IPS-18a (cell line): ENCODE measurements around the gene PARP15.
"Not testable (repeated sequence)": the region's sequence is repeated elsewhere in the genome, so short reads cannot be mapped to it uniquely, and the experiment has no call there.

Source experiments
- H3K27ac ChIP-seq: one replicate; pipeline ENCODE4 v1.5.1; 2013; ENCODE audit warnings: low read length
- H3K27me3 ChIP-seq: one replicate; pipeline ENCODE4 v1.6.1; 2013; ENCODE audit warnings: mild to moderate bottlenecking, low read length; ENCODE audit not compliant: control insufficient read depth, insufficient read depth
- H3K36me3 ChIP-seq: one replicate; pipeline ENCODE4 v1.6.1; 2013; ENCODE audit warnings: low read depth, low read length; ENCODE audit not compliant: control insufficient read depth
- H3K4me1 ChIP-seq: one replicate; pipeline ENCODE4 v1.6.1; 2013; ENCODE audit warnings: low read depth, low read length; ENCODE audit not compliant: control insufficient read depth
- H3K4me3 ChIP-seq: one replicate; pipeline ENCODE4 v1.5.1; 2013; ENCODE audit warnings: low read length
- H3K9ac ChIP-seq: one replicate; pipeline ENCODE4 v1.6.1; 2013; ENCODE audit warnings: mild to moderate bottlenecking, low read length, moderate library complexity
- H3K9me3 ChIP-seq: one replicate; pipeline ENCODE4 v1.6.1; 2013; ENCODE audit warnings: low read depth, low read length; ENCODE audit not compliant: control insufficient read depth

PARP15 gene

GRCh38 chr3:122676759-122677158, 99.3 kb downstream of the PARP15 start:
- Histone ChIP-seq H3K4me1 (peaks cover 12% of the 10 kb centered on the region), H3K9ac (no peak overlapping the region), H3K4me3 (no peak overlapping the region), H3K9me3 (no peaks in the 10 kb centered on the region), H3K27ac (no peak overlapping the region), H3K36me3 (no peaks in the 10 kb centered on the region), H3K27me3 (peaks cover 19% of the 10 kb centered on the region)

- Histone ChIP-seq H3K4me3 (no peak overlapping the region), H3K4me1 (peaks cover 12% of the 10 kb centered on the region), H3K27ac (no peak overlapping the region)
Observed at GRCh38 chr3:122677216-122677615, 99.8 kb downstream of the PARP15 start.

GRCh38 chr3:122678506-122678905, 101.1 kb downstream of the PARP15 start:
- Histone ChIP-seq H3K36me3 (no peaks in the 10 kb centered on the region), H3K4me3 (no peak overlapping the region), H3K27ac (no peak overlapping the region), H3K27me3 (peaks cover 19% of the 10 kb centered on the region), H3K4me1 (peaks cover 12% of the 10 kb centered on the region), H3K9me3 (no peaks in the 10 kb centered on the region), H3K9ac (no peak overlapping the region)

More at GRCh38 chr3:122677216-122677615, 99.8 kb downstream of the PARP15 start:
- H3K9me3 ChIP-seq: no peaks in the 10 kb centered on the region
- H3K27me3 ChIP-seq: peaks cover 19% of the 10 kb centered on the region
- H3K9ac ChIP-seq: no peak overlapping the region
- no peaks in the 10 kb centered on the region for H3K36me3 ChIP-seq

- H3K9ac ChIP-seq: no peak overlapping the region
- no peak overlapping the region for H3K27ac ChIP-seq
- peak overlapping the region; percentile 80 for H3K4me3 ChIP-seq
- no peaks in the 10 kb centered on the region for H3K36me3 ChIP-seq
- no peaks in the 10 kb centered on the region for H3K9me3 ChIP-seq
- peaks cover 19% of the 10 kb centered on the region for H3K27me3 ChIP-seq
- peaks cover 12% of the 10 kb centered on the region for H3K4me1 ChIP-seq
Observed at GRCh38 chr3:122679085-122679881, 101.8 kb downstream of the PARP15 start.

GRCh38 chr3:122679882-122680474, 102.5 kb downstream of the PARP15 start:
- H3K4me1 ChIP-seq: peaks cover 12% of the 10 kb centered on the region
- no peak overlapping the region for H3K27ac ChIP-seq
- H3K9me3 ChIP-seq: no peaks in the 10 kb centered on the region
- H3K36me3 ChIP-seq: no peaks in the 10 kb centered on the region
- H3K4me3 ChIP-seq: peak overlapping the region; percentile 80
- H3K9ac ChIP-seq: peak overlapping the region; percentile 66
- H3K27me3 ChIP-seq: peaks cover 19% of the 10 kb centered on the region

GRCh38 chr3:122680475-122681283, 103.2 kb downstream of the PARP15 start, which contains the start of gene PARP14:
PARP14 (plus strand) TSS chr3:122680839; CDS start chr3:122680884, 45 bp downstream.
- Histone ChIP-seq H3K27me3 (peaks cover 19% of the 10 kb centered on the region), H3K9me3 (no peaks in the 10 kb centered on the region), H3K4me3 (peak within 1 kb of the TSS; percentile 80), H3K4me1 (peaks cover 12% of the 10 kb centered on the region), H3K27ac (no peak within 1 kb of the TSS), H3K9ac (peak within 1 kb of the TSS; percentile 66), H3K36me3 (no peaks in the 10 kb centered on the region)

GRCh38 chr3:122681284-122681973, 104.0 kb downstream of the PARP15 start:
- Histone ChIP-seq H3K9me3 (no peaks in the 10 kb centered on the region), H3K27ac (no peak overlapping the region), H3K4me3 (peak overlapping the region; percentile 74), H3K36me3 (no peaks in the 10 kb centered on the region), H3K27me3 (peaks cover 19% of the 10 kb centered on the region), H3K9ac (peak overlapping the region; percentile 29), H3K4me1 (peaks cover 12% of the 10 kb centered on the region)

- H3K9ac ChIP-seq: no peak overlapping the region
- H3K9me3 ChIP-seq: no peaks in the 10 kb centered on the region
- peak overlapping the region; percentile 74 for H3K4me3 ChIP-seq
- H3K36me3 ChIP-seq: no peaks in the 10 kb centered on the region
- peaks cover 19% of the 10 kb centered on the region for H3K27me3 ChIP-seq
- no peak overlapping the region for H3K27ac ChIP-seq
- peaks cover 12% of the 10 kb centered on the region for H3K4me1 ChIP-seq
Observed at GRCh38 chr3:122681974-122682409, 104.5 kb downstream of the PARP15 start.

GRCh38 chr3:122682778-122683411, 105.4 kb downstream of the PARP15 start:
- not testable (repeated sequence) for H3K4me3 ChIP-seq, H3K9ac ChIP-seq, H3K36me3 ChIP-seq, H3K9me3 ChIP-seq, H3K27ac ChIP-seq
- Histone ChIP-seq H3K4me1 (peaks cover 12% of the 10 kb centered on the region), H3K27me3 (peaks cover 19% of the 10 kb centered on the region)

- Histone ChIP-seq H3K4me3 (no peak overlapping the region), H3K36me3 (peaks cover 7% of the 10 kb centered on the region), H3K4me1 (no peaks in the 10 kb centered on the region), H3K9me3 (no peaks in the 10 kb centered on the region), H3K27me3 (no peaks in the 10 kb centered on the region), H3K9ac (no peak overlapping the region), H3K27ac (no peak overlapping the region)
Observed at GRCh38 chr3:122687298-122687697, 109.8 kb downstream of the PARP15 start.
